ENCODE results near the gene ZC3HAV1L.

Gene ZC3HAV1L

GRCh38 chr7:139033346-139034114, 2.3 kb downstream of the ZC3HAV1L start:
- no peaks in the 10 kb centered on the region for H3K27me3 ChIP-seq (replicated peaks; ENCODE audit: insufficient read depth, low read length)
- H3K9me2 ChIP-seq (replicated peaks; ENCODE audit: insufficient read depth, low read length) = no peaks in the 10 kb centered on the region
- no peak overlapping the region for H2AFZ ChIP-seq (ENCODE audit: low read length)
- H3K4me1 ChIP-seq (ENCODE audit: low read length) = no peaks in the 10 kb centered on the region
- no peak overlapping the region for H3K9ac ChIP-seq (ENCODE audit: low read length)
- no peaks in the 10 kb centered on the region for H4K20me1 ChIP-seq (ENCODE audit: insufficient read depth, low read length)
- DNase-seq = no peak
- no peaks in the 10 kb centered on the region for H3K36me3 ChIP-seq (replicated peaks; ENCODE audit: insufficient read depth, low read length)
- no peak overlapping the region for H3K27ac ChIP-seq (ENCODE audit: low read length)
- H3K9me3 ChIP-seq (replicated peaks; ENCODE audit: insufficient read depth, low read length) = no peaks in the 10 kb centered on the region
- H3F3A ChIP-seq (ENCODE audit: insufficient read depth, low read length) = no peaks in the 10 kb centered on the region
- no peaks in the 10 kb centered on the region for H3K79me2 ChIP-seq (ENCODE audit: low read length)
- no peak overlapping the region for H3K4me3 ChIP-seq (ENCODE audit: low read length)
- no peak overlapping the region for H3K4me2 ChIP-seq (ENCODE audit: low read depth, low read length)
- TF ChIP-seq EZH2phosphoT487 (IDR thresholded peaks at IDR 0.05; ENCODE audit: low read length) = no peak
- TF ChIP-seq EZH2 (optimal IDR thresholded peaks at IDR 0.05; ENCODE audit: low read depth, low read length) = no peak
- TF ChIP-seq CTCF (IDR thresholded peaks at IDR 0.05; ENCODE audit: low read length) = no peak

GRCh38 chr7:139032473-139032872, 3.4 kb downstream of the ZC3HAV1L start:
- DNase-seq = no peak
- no peaks in the 10 kb centered on the region for H3K4me1 ChIP-seq (ENCODE audit: low read length)

GRCh38 chr7:139029353-139029752, 6.5 kb downstream of the ZC3HAV1L start:
- Histone ChIP-seq H3K4me3 (ENCODE audit: low read length) (no peak overlapping the region), H3K9ac (ENCODE audit: low read length) (no peak overlapping the region), H3K79me2 (ENCODE audit: low read length) (no peaks in the 10 kb centered on the region), H4K20me1 (ENCODE audit: insufficient read depth, low read length) (no peaks in the 10 kb centered on the region), H3K4me2 (ENCODE audit: low read depth, low read length) (no peak overlapping the region), H3K27ac (ENCODE audit: low read length) (no peak overlapping the region), H3K9me2 (replicated peaks; ENCODE audit: insufficient read depth, low read length) (no peaks in the 10 kb centered on the region), H3K36me3 (replicated peaks; ENCODE audit: insufficient read depth, low read length) (no peaks in the 10 kb centered on the region), H3K4me1 (ENCODE audit: low read length) (no peaks in the 10 kb centered on the region), H3K27me3 (replicated peaks; ENCODE audit: insufficient read depth, low read length) (no peaks in the 10 kb centered on the region), H3K9me3 (replicated peaks; ENCODE audit: insufficient read depth, low read length) (no peaks in the 10 kb centered on the region), H2AFZ (ENCODE audit: low read length) (no peak overlapping the region), H3F3A (ENCODE audit: insufficient read depth, low read length) (no peaks in the 10 kb centered on the region)
- no peak for DNase-seq
- TF ChIP-seq CTCF (IDR thresholded peaks at IDR 0.05; ENCODE audit: low read length) = no peak
- TF ChIP-seq EZH2 (optimal IDR thresholded peaks at IDR 0.05; ENCODE audit: low read depth, low read length) = no peak
- TF ChIP-seq EZH2phosphoT487 (IDR thresholded peaks at IDR 0.05; ENCODE audit: low read length) = no peak

More at GRCh38 chr7:139032473-139032872, 3.4 kb downstream of the ZC3HAV1L start:
- Histone ChIP-seq H3K9me2 (replicated peaks; ENCODE audit: insufficient read depth, low read length) (no peaks in the 10 kb centered on the region), H4K20me1 (ENCODE audit: insufficient read depth, low read length) (no peaks in the 10 kb centered on the region), H2AFZ (ENCODE audit: low read length) (no peak overlapping the region), H3K79me2 (ENCODE audit: low read length) (no peaks in the 10 kb centered on the region), H3K36me3 (replicated peaks; ENCODE audit: insufficient read depth, low read length) (no peaks in the 10 kb centered on the region), H3K9ac (ENCODE audit: low read length) (no peak overlapping the region), H3K4me3 (ENCODE audit: low read length) (no peak overlapping the region), H3K4me2 (ENCODE audit: low read depth, low read length) (no peak overlapping the region), H3K27ac (ENCODE audit: low read length) (no peak overlapping the region), H3F3A (ENCODE audit: insufficient read depth, low read length) (no peaks in the 10 kb centered on the region), H3K27me3 (replicated peaks; ENCODE audit: insufficient read depth, low read length) (no peaks in the 10 kb centered on the region), H3K9me3 (replicated peaks; ENCODE audit: insufficient read depth, low read length) (no peaks in the 10 kb centered on the region)
- TF ChIP-seq EZH2 (optimal IDR thresholded peaks at IDR 0.05; ENCODE audit: low read depth, low read length) = no peak
- no peak for TF ChIP-seq EZH2phosphoT487 (IDR thresholded peaks at IDR 0.05; ENCODE audit: low read length)
- TF ChIP-seq CTCF (IDR thresholded peaks at IDR 0.05; ENCODE audit: low read length) = no peak

All from MM.1S (cell line).